HUES48 (cell line): ENCODE measurements around the gene SMYD4.
A peak's percentile ranks its signal among the peaks of the same experiment; 100 is the strongest.
"Not testable (repeated sequence)": the region's sequence is repeated elsewhere in the genome, so short reads cannot be mapped to it uniquely, and the experiment has no call there.

Source experiments
- H3K27ac ChIP-seq: one replicate; pipeline ENCODE4 v1.7.0; 2013; ENCODE audit warnings: low read depth, low read length, inconsistent platforms
- H3K27me3 ChIP-seq: 2 replicates; pipeline ENCODE4 v1.6.1; 2013; ENCODE audit warnings: mild to moderate bottlenecking, low read length; ENCODE audit not compliant: control insufficient read depth, insufficient read depth
- H3K36me3 ChIP-seq: 2 replicates; pipeline ENCODE4 v1.6.1; 2013; ENCODE audit warnings: low read length; ENCODE audit not compliant: control insufficient read depth, insufficient read depth
- H3K4me1 ChIP-seq: 2 replicates; pipeline ENCODE4 v1.6.1; 2013; ENCODE audit warnings: mild to moderate bottlenecking, low read length; ENCODE audit not compliant: control insufficient read depth, insufficient read depth
- H3K4me3 ChIP-seq: 2 replicates; pipeline ENCODE4 v1.5.1; 2013; ENCODE audit warnings: mild to moderate bottlenecking, low read depth, low read length
- H3K9ac ChIP-seq: 2 replicates; pipeline ENCODE4 v1.6.1; 2013; ENCODE audit warnings: mild to moderate bottlenecking, low read depth, low read length, moderate library complexity
- H3K9me3 ChIP-seq: 2 replicates; pipeline ENCODE4 v1.6.1; 2013; ENCODE audit warnings: low read length; ENCODE audit not compliant: control insufficient read depth, insufficient read depth

Gene SMYD4

GRCh38 chr17:1766382-1767135, 63.1 kb downstream of the SMYD4 start:
- no peak overlapping the region for H3K9ac ChIP-seq
- H3K36me3 ChIP-seq = 0 out of 2 replicates have a peak, but pooled peaks cover 3% of the 10 kb centered on the region
- H3K4me3 ChIP-seq = no peak overlapping the region
- H3K9me3 ChIP-seq = no peaks in the 10 kb centered on the region
- no peak overlapping the region for H3K27ac ChIP-seq
- peaks cover 31% of the 10 kb centered on the region for H3K4me1 ChIP-seq
- H3K27me3 ChIP-seq = no peaks in the 10 kb centered on the region

- no peak overlapping the region for H3K27ac ChIP-seq
- H3K9me3 ChIP-seq = no peaks in the 10 kb centered on the region
- H3K9ac ChIP-seq = no peak overlapping the region
- peaks cover 31% of the 10 kb centered on the region for H3K4me1 ChIP-seq
- H3K27me3 ChIP-seq = no peaks in the 10 kb centered on the region
- no peaks in the 10 kb centered on the region for H3K36me3 ChIP-seq
- no peak overlapping the region for H3K4me3 ChIP-seq
These were observed 64.1 kb downstream of the SMYD4 start for GRCh38 chr17:1765576-1765975.

- H3K4me1 ChIP-seq = peaks cover 25% of the 10 kb centered on the region
- H3K36me3 ChIP-seq, H3K4me3 ChIP-seq, H3K9me3 ChIP-seq, H3K9ac ChIP-seq, H3K27me3 ChIP-seq, H3K27ac ChIP-seq: not testable (repeated sequence)
These were observed 65.0 kb downstream of the SMYD4 start for GRCh38 chr17:1764705-1765104.

GRCh38 chr17:1764284-1764683, 65.4 kb downstream of the SMYD4 start:
- no peaks in the 10 kb centered on the region for H3K27me3 ChIP-seq
- H3K9ac ChIP-seq = no peak overlapping the region
- H3K36me3 ChIP-seq = no peaks in the 10 kb centered on the region
- H3K4me1 ChIP-seq = peaks cover 21% of the 10 kb centered on the region
- H3K27ac ChIP-seq = no peak overlapping the region
- no peaks in the 10 kb centered on the region for H3K9me3 ChIP-seq
- no peak overlapping the region for H3K4me3 ChIP-seq

- Histone ChIP-seq H3K4me3 (peak overlapping the region; percentile 33), H3K9me3 (no peaks in the 10 kb centered on the region), H3K36me3 (no peaks in the 10 kb centered on the region), H3K27me3 (no peaks in the 10 kb centered on the region), H3K9ac (peak overlapping the region; percentile 26; the same call in 1 of the 2 replicates), H3K27ac (peak overlapping the region; percentile 77), H3K4me1 (peaks cover 21% of the 10 kb centered on the region)
These were observed 66.5 kb downstream of the SMYD4 start for GRCh38 chr17:1762901-1763898.

- Histone ChIP-seq H3K36me3 (no peaks in the 10 kb centered on the region), H3K4me3 (peak overlapping the region; percentile 34), H3K27ac (peak overlapping the region; percentile 77), H3K4me1 (peaks cover 21% of the 10 kb centered on the region), H3K27me3 (no peaks in the 10 kb centered on the region), H3K9ac (0 out of 2 replicates have a peak overlapping the region, but pooled peaks have one; percentile 26), H3K9me3 (no peaks in the 10 kb centered on the region)
These were observed 67.3 kb downstream of the SMYD4 start for GRCh38 chr17:1762233-1762900.

GRCh38 chr17:1759529-1759928, 70.2 kb downstream of the SMYD4 start:
- no peaks in the 10 kb centered on the region for H3K9me3 ChIP-seq
- no peaks in the 10 kb centered on the region for H3K27me3 ChIP-seq
- H3K27ac ChIP-seq = no peak overlapping the region
- H3K4me1 ChIP-seq = peaks cover 18% of the 10 kb centered on the region
- H3K9ac ChIP-seq = no peak overlapping the region
- no peak overlapping the region for H3K4me3 ChIP-seq
- H3K36me3 ChIP-seq = no peaks in the 10 kb centered on the region

- no peaks in the 10 kb centered on the region for H3K27me3 ChIP-seq
- no peak overlapping the region for H3K9ac ChIP-seq
- no peaks in the 10 kb centered on the region for H3K36me3 ChIP-seq
- H3K4me1 ChIP-seq = peaks cover 18% of the 10 kb centered on the region
- no peaks in the 10 kb centered on the region for H3K9me3 ChIP-seq
- H3K4me3 ChIP-seq = no peak overlapping the region
- H3K27ac ChIP-seq = no peak overlapping the region
These were observed 70.9 kb downstream of the SMYD4 start for GRCh38 chr17:1758807-1759206.

GRCh38 chr17:1755827-1756262, 73.9 kb downstream of the SMYD4 start:
- Histone ChIP-seq H3K27ac (no peak overlapping the region), H3K9ac (no peak overlapping the region), H3K4me1 (no peaks in the 10 kb centered on the region; the same call in 1 of the 2 replicates), H3K4me3 (no peak overlapping the region), H3K36me3 (no peaks in the 10 kb centered on the region), H3K27me3 (no peaks in the 10 kb centered on the region), H3K9me3 (no peaks in the 10 kb centered on the region)

GRCh38 chr17:1755252-1755826, 74.4 kb downstream of the SMYD4 start:
- Histone ChIP-seq H3K27ac (no peak overlapping the region), H3K4me3 (no peak overlapping the region)

More at GRCh38 chr17:1755252-1755826, 74.4 kb downstream of the SMYD4 start:
- Histone ChIP-seq H3K27me3 (no peaks in the 10 kb centered on the region), H3K9me3 (no peaks in the 10 kb centered on the region), H3K36me3 (no peaks in the 10 kb centered on the region), H3K9ac (no peak overlapping the region), H3K4me1 (no peaks in the 10 kb centered on the region; the same call in 1 of the 2 replicates)
